Activated CD4-positive, alpha-beta T cell treated with anti-CD3 and anti-CD28 coated beads, Interleukin-2, amount 50 U/mL, for 24 hours (primary cell): ENCODE data around the gene GLYR1.
"Not testable (repeated sequence)": the region's sequence is repeated elsewhere in the genome, so short reads cannot be mapped to it uniquely, and the experiment has no call there.

ENCODE experiments used
- DNase-seq, 2 donors: peaks; one replicate each; pipeline ENCODE4 v3.0.0-alpha.2; 2020; ENCODE audit warnings: low read depth in 1 of 2, low spot score in 1 of 2

GLYR1 gene

DNA sequence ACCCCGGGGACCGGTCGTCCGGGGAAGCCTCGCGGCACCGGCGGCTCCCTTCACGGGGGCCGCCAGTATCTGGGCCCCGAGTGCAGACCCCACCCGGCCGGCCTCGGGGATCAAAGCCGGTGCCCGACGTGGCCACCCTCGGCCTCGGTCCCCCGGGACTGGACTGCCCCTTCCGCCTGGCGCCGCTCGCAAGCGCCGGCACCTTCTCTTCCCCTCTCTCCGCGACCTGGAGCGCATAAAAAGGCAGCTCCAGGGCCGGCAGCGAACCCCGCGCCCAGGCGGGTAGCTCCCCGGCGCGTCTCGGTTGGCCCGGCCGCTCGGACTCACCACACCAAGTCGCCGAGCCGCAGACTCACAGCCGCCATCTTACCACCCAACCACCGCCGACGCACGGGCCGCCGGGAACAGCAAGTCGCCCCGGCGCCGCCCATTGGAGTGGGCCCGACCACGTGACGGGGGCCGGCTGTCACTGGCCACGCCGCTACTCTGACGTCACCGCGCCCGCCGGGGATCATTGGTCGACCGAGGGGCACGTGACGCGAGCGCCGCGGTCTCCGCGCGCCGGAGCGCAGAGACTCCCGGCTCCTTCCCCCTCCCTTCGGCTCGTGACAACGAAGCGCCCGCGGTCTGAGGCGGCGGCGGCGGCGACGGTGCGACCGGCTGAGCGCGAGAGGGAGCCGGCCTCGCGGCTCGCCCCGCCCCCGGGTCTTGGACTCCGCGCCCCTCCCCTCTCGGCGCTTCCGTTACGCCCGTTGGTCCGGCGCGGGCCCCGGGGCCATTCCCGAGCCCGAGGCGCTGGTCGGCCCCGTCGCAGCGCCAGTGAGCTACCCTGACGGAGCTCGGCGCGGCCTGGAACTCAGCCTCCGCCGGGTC is at the start of gene GLYR1, which contains the start of gene UBN1:
GLYR1 (minus strand) TSS at position 388 of the 873 bp plus-strand sequence; CDS start at position 365, 23 bp downstream.
UBN1 (plus strand) TSS at position 581 of the 873 bp plus-strand sequence. CDS start 5,437 bp downstream, outside the sequence.
- DNase-seq = peak; percentile 99 to 100

GRCh38 chr16:4896761-4897160 is 49.7 kb upstream of the GLYR1 start:
- DNase-seq = not testable (repeated sequence)

- DNase-seq = no peak
These were observed 48.3 kb upstream of the GLYR1 start for GRCh38 chr16:4895366-4895765.

DNA sequence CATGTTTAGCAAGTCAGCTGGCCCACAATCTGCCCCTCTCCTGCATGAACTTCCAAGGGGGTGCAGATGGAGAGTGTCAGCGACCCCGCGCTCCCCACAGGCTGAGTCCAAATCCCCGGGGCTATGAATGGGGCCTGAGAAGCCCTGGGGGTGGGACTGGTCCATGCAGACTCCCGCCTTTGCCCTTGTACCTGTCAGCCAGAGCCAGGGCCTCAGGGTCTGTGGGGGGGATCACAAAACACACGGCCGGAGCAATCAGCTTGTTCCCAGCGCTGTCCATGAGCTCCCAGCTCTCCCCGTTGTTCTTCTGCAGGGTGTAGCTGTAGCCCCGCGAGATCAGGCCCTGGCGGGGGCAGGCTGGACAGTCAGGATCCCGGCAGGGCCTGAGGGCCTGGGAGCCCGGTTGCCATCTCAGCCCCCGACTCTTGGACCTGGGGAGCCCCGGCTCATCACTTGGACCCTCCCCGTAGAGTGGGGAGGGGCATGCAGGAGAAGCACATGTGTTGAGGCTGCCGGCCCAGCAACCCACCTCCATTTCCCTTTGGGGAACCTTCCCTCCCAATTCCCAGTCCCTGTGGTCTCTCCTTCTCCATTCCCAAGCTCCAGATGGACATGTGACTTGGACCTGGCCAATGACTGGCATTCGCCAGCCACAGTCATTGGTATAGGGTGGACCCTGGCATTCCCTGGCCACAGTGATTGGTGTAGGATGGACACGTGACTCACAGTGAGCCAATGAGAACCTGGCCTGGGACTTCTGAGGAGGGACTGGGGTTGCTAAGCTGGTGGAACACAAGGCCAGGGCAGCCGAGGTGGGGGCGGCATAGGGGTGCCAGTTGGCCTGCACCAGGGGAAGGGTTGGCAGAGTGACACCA is 47.4 kb upstream of the GLYR1 start:
- DNase-seq = no peak

DNA sequence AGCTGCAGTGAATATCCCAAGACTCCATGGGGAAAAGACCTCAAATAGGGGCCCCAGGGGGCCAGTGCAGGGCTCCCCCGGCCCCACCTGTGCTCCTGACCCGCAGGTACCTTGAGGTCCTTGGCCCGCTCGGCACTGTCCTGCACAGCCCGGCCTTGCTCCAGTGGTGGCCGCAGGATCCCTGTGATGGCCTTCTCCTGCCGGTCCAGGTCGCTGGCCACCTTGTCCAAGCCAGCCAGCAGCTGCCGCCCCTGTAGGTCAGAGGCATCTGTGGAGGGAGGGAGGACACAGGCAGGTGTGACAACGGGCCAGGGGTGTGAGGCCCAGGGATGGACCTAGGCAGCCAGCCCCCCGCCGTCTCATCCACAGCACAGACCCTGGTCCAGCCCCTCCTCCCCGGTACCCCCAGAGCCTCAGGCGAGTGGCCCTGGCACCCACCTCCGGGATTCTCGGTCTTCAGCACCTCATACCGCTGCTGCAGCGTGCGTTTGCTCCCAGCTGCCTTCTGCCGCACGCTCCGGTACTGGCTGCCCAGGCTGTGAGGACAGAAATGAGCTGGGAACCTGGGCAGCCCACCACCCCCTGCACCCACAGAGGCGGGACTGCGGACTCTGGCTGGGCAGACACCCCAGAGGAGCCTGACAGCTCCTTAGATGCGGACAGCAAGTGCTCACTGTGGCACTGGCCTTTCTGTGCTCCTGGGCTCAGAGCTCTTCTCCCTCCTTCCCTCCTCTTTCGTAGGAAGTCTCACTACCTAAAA is 46.2 kb upstream of the GLYR1 start:
- no peak for DNase-seq

DNA sequence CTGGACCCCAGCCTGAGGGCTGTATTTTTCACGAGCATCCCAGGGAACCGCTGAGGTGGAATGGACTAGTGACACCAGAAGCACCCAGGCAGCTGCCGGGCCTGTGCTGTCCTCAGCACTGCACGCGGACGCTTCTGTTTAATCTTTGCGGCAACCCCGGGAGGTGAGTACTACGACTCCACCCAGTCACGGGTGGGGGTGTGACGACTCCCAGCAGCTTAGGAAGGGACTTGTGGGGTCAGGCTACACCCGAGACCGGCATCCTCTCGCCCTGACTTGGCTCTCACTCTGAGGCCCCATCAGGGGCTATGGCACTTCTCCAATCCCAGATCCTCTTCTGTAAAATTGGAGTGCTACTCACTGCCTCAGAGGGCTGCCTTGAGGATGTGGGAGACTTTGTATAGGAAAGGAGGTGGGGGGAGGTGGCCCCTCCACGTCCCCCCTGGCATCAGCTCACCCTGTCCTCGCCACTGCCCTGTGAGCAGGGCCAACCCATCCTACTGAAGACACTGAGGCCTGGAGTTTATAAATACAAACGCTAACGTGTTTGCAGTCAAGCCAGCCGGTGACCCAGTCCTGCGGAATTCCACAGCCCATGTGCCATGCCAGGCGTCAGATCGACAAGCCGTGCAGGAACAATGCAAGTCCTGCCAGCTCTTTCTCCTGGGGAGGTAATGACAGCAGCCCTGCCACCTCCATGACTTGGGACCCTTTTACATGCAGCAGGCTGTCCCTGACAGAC is 45.4 kb upstream of the GLYR1 start:
- DNase-seq = no peak

DNA sequence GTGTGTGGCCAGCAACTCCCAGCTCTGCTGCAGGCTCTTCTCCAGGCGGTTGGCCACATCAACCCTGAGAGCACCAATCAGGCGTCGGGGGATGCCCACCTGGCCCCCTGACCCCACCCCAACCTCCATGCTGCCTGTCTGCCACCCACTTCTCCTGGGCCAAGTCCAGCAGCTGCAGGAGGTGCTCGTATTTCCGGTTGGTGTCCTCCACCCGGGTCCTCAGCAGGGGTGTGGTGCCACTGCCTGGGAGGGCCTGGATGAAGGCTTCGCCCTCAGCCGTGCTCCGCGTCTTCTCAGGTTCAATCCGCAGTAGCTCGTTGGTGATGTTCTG is 44.8 kb upstream of the GLYR1 start:
- DNase-seq = no peak

DNA sequence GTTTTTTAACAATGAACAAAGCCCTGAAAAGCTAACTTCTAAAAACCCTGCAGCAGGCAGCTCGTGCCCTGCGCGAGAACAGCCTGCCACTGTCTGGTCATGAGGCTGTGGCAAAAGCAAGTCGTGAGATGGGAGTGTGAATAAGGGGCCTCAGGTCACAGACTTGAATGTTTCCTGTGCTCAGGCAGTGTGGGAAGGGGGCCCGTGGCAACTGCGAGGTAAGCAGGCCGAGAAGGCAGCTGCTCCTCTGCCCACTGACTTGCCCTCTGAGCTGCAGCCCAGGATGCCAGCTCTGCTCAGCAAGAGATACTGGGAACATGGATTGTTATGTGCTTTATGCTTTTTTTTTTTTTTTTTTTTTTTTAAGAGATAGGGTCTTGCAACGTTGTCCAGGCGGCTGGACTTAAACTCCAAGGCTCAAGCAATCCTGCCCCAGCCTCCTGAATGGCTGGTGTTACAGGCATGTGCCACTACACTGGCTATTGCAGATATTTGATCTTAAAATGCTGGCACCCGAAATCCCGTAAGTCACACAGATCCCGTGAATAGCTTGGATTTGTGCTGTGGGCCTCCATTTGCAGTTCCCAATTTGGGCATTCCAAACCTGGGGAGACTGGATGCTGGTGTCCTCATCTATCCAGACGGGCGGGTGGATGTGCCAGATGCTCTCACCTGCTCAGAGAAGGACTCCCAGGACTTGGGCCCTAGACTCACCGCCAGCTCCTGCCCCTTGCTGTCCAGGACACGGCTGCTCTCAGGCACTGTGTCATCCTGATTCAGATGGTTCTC is 44.2 kb upstream of the GLYR1 start:
- DNase-seq = no peak

DNA sequence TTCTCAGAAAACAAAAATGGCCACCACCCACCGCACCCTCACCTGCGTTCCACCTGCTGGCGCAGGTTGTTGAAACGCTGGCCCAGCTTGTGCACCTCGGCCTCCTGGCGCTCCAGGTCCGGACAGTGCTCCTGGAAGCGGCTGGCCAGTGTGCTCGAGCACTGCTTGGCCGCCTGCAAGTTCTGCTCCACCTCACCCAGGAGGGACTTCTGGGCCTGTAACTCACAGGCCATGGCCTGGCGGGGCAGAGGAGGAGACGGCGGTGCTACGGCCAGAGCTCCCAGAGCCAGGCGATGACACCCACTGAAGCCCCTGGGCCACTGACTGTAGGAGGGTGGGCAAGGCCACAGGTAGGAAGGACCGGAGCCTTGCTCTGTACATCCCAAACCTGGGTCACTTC is 43.6 kb upstream of the GLYR1 start:
- no peak for DNase-seq

GRCh38 chr16:4890026-4890425 is 42.9 kb upstream of the GLYR1 start:
- DNase-seq = no peak

DNA sequence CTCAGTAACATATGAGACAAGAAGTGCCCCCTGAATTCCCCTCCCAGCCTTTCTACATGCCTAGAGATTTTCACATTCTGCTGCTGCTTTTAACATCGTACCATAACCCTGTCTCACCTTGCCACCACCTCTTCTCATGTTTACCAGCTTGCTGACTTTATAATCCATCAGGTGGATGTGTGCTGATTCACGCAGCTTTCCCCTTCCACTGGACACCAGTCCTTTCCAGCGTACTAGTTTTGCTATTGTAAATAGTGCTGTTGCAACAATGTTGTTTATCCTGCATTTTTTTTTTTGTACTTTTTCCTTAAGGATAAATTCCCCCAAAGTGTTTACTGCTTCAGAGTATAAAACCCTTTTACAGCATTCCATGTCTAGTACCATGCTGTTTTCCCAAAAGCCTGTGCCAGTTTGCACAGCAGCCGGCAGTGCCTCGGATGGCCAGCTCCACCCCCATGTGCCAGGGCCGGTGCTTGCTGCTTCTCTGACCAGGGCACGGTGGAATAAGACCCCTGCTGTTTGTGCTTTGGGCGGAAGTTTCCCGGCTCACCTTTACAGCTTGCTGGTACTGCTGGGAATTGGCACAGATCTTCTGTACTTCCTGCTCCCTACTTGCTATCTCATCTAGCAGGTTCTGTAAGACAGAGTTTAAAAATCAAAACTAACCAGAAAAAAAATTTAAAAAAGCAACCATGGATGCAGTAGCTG is 41.5 kb upstream of the GLYR1 start:
- no peak for DNase-seq

DNA sequence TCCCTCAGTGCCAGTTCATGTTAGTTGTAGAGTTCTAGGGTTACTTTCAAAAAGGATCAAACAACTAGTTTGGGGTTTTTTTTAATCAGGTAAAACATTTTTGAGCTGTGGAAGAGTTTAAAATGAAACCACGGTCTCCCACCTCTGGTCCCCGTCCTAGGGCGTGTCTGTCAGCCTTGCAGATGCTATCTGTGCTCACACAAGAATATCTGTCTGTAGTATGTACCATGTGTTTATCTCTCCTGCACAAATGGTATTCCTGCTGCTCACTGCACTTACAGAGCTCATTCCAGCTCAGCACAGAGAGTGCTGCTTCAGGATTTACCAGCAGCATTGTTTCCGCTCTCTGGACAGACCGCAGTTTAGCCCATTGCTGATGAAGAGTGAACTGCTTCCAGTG is 39.1 kb upstream of the GLYR1 start:
- DNase-seq = no peak

DNA sequence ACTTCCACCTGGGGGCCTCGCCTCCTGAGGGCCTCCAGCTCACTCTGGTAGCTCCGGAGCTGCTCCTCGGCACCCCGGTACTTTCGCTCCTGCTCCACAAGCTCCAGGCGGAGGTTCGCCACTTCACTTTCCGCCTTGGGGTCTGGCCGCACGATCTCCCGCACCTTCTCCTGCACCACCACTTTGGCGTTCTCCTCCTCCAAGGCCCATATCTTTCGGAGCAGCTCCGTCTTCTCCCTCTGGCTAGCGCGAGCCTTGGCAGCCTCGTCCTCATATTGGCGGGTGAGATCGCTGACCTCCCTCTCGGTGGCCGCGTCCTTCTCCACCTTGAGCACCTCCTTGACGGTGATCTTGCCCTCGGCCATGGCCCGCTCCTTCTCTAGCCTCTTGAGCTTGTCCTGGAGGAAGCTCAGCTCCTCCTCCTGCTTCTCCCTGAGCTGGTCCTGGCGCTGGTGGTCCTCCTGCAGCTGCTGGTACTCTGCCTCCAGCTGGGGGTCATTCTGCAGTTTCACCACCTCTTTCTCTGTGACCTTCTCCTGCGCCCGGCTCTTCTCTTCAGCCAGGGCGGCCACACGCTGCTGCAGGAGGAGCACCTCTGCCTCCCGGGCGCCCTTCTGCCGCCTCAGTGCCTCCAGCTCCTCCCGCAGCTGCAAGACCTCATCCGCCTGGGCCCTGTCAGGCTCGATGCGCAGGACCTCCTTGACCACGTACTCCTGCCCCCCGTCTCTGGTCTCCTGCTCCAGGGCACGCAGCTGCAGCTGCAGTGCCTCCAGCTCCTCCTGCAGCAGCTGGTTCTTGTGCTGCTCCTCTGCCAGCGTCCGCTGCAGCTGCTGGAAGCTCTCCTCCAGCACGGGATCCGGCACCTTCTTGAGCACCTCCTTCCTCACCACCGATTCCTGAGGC is 38.1 kb upstream of the GLYR1 start:
- no peak for DNase-seq

DNA sequence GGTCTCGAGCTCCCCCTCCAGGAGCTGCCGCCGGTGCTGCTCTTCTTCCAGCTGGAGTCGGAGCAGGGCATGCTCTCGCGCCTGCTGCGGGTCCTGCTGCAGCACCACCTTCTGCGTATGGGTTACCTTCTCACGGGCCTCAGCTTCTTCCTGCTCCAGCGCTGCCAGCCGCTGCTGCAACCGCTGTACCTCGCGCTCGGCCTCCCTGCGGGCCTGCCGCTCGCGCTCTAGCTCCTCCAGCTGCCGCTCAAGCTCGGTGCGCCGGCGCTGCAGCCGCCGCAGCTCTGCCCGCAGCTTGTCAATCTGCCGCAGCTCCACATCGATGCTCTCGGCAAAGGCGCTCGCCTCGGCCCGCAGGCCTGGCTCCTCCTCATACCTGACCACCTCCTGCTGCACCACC is 37.1 kb upstream of the GLYR1 start:
- no peak for DNase-seq

DNA sequence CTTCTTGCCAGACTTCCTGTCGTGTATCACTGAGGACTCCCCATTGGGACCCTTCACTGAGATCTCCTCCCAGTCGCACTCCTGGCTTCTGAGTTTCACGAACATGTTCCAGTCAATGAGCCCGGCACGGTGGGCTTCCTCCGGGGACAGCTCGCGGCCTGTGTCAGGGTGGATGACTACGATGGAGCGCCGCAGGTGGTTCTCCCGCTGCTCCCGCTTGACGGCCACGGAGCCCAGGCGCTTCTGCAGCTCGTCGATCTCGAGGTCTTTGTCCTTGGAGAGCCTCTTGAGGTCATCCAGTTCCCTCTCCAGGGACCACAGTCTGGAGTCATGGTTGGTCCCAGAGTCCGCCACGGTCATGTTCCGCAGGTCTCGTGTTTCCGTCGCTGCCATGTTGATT is 36.4 kb upstream of the GLYR1 start:
- no peak for DNase-seq

DNA sequence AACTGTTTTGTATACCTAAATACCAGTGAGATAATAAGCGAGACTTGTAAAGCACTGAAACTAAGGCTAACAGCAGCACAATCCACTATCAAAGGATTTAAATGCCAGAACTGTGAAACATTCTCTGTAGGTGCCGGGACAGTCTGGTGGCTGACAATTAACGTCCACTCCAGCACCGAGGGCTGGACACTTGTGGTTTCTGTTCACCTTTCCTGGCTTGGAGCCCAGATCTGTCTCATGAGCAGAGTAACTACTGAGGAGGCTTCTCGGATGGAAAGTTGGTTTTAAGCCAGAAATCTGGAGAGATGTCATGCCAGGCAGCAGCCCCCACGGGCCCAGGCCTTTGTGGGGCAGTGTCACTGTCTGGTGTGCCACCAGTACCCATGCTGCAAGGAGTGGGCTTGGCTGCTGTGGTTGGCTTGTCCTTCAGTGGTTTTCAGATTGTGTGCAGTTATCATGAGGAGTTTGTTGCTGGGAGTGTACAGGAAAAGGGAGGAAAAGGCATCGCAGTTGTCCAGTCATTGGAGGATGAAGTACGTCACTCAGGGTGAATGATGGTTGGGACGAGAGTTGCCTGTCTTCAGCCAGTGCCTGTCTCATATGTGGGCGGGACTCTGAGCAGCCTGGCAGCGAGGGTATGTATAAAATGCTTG is 35.7 kb upstream of the GLYR1 start:
- no peak for DNase-seq

- DNase-seq = no peak
These were observed 35.0 kb upstream of the GLYR1 start for GRCh38 chr16:4882000-4882632.
